SH-SY5Y (cell line): Measurements from ENCODE around the gene PANX2.

Experiments
- GATA2 ChIP-seq: IDR thresholded peaks from 2 replicates; pipeline ENCODE4 v1.6.1; 2011; ENCODE audit warnings: mild to moderate bottlenecking, low read depth, low read length
- GATA3 ChIP-seq: IDR thresholded peaks from 2 replicates; pipeline ENCODE4 v1.6.1; 2011; ENCODE audit warnings: low read depth, mild to moderate bottlenecking, low read length, moderate library complexity

GRCh38 chr22:50123119-50123518, 47.4 kb upstream of the PANX2 start:
- TF ChIP-seq GATA3 (no peak), GATA2 (no peak)
